Measurements from ENCODE around the gene SUV39H2.

GRCh38 chr10:14936584-14936983 lies 57.9 kb downstream of the SUV39H2 start:
- no peak for TF ChIP-seq CTCF (optimal IDR thresholded peaks at IDR 0.05 in 1 of 3, IDR thresholded peaks at IDR 0.05 in 1 of 3, conservative IDR thresholded peaks at IDR 0.05 in 1 of 3; ENCODE audit: extremely low read depth in 1 of 3, insufficient read depth in 2 of 3, low read length in 3 of 3)
- no peak for TF ChIP-seq EZH2 (IDR thresholded peaks at IDR 0.05; ENCODE audit: low read length)
